Stimulated activated CD4-positive, alpha-beta T cell treated with anti-CD3 and anti-CD28 coated beads, Interleukin-4, amount 100 ng/mL, for 1 hour (primary cell): ENCODE data around the gene CARD10.

Source experiments
- DNase-seq: peaks from one replicate; pipeline ENCODE4 v3.0.0-alpha.2; 2020

Gene CARD10

DNA sequence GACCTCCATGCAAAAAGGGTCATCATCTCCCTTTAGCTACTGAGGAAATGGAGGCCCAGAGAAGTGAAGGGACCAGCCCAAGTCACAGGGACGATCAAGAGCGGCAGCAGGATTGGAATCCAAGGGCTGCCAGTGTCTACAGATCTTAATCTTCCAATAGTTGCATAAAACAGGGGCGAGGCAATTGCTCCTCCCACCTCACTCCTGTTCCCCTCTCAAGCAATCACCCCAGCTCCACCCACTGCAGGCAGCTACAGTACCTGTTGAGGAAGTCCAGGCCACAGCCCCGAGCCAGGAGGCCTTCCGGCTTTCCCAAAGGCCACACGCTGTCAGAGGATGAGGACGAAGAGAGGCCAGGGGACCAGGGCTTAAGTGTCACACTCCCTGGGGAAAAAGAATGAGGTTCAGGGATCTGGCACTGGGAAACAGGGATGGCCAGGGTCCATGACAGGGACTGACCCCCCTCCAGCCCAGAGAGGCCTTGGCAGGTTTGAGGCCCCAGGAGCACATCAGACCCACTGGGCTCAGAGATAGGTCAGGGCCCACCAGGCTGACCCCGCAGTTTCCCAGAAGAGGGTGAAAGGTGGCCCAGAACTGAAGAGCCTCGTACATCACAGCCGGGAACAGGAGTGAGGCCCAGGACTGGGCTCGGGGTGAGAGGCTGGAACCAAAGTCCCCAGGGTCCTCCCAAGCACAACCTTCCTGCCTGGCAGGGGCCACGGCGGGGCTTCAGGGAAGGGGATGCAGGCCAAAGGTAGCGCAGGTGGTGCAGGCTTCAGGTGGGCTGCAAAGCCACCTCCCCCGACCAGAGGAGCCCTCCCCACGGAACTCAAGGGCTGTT lies 16.7 kb downstream of the CARD10 start:
- no peak for DNase-seq

- no peak for DNase-seq
Observed at GRCh38 chr22:37501610-37502341, 17.4 kb downstream of the CARD10 start.

DNA sequence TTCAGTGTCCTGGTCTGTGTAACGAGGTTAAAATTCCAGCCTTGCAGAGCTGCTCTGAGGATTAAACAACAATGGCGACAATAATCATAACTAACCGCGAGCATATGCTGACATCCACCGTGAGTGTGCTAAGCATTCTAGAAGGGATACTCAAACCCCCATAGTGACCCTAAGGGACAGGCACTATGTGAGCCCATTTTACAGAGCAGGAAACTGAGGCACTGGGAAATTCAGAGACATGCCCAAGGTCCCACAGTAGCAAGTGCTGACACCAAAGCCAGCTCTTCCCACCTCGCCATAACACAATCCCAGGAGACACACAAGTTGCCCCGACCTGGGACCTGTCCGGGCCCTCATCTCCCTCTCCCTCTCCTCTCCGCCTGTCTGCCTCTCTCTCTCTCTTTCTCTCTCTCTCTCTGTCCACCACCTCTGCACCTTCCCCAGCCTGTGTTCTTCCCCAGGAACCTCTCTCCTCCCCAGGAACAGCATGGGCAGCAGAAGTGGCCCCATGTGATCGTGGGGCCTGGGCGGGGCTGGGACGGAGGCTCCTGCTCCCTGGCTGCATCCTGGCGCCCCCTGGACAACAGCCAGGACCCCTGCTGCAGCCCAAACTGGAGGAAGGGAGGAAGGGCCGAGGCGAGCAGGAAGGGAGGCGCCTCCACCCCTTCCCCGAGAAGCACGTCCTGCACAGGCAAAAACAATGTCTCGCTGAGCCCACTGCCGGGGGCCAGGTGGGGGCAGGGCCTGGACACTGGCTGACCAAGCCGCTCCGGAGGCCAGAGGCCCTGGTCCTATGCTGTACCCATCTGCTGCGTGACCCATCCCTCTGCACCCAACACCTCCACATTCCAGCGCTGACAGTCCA lies 18.2 kb downstream of the CARD10 start:
- DNase-seq = no peak

DNA sequence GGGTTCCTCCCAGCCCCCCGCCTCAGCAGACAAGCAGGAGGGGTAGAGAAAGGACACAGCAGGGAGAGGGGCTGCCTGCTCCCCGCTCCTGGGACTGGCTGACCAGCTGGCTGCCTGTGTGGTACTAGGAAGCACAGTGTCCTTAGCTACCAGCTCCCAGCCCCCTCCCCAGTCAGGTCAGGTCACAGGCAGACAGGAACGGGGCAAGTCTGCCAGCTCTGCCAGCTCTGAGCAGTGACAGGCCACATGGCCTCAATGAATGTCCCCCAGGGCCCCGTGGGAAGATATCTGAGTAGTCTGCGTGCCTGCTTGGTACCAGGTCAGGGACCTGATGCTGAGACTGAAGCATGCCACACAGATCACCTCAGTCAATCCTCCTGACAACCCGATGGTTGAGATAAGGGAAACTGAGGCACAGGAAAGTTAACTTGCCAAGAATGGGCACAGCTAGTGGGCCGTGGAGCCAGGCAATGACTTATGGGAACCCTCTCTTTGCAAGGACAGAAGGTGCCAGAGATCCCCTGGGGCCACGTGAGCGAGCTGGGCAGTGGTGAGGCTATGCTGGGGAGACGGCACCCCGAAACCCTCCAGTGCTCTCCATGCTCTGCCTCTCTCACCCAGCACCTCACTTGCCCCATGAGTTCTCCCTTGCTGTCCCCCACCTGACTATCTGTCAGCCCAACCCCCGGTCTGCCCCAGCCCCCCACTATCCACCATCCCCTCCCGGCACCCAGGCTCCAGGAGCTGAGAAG lies 19.2 kb downstream of the CARD10 start:
- DNase-seq = no peak

DNA sequence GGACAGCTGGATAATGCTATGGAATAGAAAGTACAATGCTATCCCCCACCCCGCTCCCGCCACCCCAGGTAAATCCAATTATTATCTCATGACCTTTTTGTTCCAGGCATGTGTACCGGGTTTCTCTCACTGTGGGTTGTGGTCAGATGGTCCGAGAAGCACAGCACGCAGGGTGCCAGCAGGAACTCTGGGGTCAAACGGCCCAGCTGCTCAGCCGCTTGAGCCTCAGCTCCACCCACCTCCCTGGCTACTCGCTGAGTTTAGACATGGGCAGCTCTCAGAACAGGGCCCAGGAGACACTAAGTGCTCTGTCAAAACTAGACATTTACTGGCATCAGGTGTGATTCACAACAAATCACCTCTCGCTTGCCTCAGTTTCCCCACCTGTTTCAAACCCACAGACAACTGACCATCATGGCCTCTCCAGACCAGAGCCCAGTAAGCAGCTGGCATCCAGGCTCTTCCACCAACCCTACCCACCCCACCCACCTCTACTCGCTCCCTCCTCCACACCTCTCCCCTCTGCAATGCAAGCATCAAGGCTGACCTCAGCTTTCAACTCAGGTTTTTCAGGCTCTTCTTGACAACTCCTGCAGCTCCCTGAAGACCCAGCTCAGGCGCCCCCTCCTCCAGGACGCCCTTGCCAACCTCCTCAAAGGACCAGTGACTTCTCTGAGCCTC lies 20.0 kb downstream of the CARD10 start:
- no peak for DNase-seq

DNA sequence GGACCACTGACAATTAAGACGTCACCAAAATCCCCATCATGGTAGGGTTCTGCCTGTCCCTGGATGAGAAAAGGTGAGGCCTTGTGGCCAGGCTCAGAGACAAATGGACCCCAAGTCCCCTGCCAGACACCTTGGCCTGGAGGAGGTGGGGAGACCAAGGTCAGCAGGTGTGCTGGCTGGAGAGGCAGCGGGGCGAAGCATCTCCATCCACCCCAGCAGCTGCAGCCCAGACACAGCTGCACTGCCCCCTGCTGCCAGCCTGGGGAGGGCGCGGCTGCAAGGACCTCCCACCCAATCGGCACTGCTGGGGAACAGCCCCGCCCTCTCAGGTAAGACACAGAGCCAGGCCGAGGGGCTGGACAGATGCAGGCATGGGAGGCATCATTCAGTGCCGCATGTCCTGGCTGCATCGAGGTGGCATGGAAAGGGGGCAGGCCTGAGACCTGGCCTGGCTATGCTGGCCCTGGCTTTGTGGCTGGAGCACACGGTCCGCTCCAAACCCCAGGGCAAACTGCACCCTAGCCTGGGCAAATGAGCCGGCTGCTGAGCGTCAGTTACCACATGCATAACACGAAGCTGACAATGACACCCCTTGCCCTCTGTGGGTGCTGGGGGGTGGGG lies 20.8 kb downstream of the CARD10 start:
- peak; percentile 76 for DNase-seq

GRCh38 chr22:37497062-37497599 lies 22.1 kb downstream of the CARD10 start:
- DNase-seq = no peak

DNA sequence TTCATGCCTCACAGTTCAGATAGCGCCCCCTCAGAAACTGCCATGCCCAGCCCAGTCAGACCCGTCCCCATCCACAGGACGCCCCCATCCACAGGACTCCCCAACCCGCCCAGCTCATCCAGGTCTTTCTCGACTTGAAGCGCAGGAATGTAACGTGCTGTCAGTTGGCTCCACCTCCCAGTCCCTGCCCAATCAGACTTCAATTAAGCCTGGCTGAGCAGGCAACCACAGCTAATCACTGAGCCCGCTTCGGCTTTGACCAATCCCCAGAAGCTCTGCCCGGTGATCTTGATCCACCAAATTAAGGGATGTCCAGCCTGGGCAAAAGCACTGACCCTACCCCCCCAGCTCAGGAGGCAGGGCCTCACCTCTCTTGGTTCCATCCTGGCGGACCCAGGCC lies 22.6 kb downstream of the CARD10 start:
- no peak for DNase-seq

DNA sequence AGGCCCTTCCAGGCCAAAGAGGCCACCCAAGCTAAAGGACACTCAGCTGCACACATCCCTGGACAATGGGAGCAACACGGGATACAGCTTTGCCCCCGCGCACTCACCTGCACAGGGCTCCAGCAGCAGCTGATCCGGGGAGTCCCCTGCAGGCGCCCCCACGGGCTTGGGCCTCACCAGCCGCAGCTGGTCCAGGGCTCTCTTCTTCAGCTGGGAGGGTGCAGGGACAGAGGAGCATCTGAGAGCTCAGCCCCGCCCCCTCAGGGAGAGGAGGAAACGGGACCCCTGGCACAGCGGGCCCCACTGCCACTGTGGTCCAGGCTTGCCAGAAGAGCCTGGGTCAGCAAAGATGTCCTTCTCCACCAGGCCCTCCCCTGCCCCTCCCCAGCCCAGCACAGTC lies 25.2 kb downstream of the CARD10 start:
- no peak for DNase-seq

DNA sequence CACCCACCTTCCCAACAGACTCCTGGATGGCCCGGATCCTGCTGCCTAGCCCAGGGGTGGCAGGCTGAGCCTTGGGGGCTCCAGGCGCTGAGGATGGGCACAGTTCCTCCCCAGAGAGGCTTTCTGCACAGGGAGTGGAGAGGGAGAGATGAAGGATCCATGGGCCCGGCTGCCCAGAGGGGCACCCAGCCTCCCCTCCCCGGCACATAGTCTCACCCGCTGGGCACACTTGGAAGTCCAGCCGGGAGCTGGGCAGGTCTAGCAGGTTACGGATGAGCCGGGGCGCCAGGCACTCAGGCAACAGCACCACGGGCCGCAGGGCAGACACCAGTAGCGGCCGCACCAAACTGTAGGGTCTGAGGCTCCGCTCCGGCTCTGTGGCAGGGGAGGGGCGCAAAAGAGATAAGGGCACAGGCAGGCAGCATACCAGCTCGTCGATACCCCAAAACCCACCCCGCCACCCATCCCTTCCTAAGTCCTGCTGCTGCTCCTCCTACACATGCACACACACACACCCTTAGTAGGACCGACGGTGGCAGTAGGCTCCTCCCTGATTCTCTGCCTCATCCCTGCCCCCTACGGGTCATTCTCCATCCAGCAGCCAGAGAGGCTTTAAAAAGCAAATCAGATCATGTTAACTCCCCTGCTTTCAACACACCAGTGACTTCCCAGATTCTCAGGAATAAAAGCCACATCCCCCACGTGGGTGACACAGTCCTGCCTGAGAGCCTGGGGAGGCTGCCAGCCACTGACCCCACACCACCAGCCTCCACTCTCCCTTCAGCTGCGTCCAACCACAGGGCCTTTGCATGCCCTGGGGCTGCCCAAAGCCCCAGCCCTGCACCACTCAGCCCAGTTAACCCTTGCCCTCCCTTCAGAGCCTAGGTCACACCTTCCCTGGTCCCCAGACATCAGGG lies 26.5 kb downstream of the CARD10 start:
- peak; percentile 45 for DNase-seq

- no peak for DNase-seq
Observed at GRCh38 chr22:37491559-37492427, 27.4 kb downstream of the CARD10 start.

DNA sequence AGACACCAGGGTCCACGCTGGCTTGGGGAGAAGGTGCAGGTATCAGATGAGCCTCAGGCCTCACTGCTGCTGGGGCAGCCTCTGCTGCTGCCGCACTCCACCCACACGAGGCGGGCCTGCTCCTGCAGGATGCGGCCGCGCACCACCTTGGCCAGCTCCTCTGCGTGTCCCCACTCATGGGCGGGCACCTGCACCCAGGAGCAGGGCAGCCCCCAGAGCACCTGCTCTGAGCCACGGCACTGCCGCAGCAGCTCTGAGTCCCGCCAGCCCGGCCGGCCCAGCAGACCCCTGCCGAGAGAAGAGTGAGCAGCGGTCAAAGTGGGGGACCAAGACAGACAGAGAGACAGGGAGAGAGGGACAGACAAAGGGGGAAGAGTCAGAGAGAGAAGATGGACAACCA lies 28.1 kb downstream of the CARD10 start:
- DNase-seq = no peak

- DNase-seq = no peak
Observed at GRCh38 chr22:37489983-37490382, 29.2 kb downstream of the CARD10 start.

DNA sequence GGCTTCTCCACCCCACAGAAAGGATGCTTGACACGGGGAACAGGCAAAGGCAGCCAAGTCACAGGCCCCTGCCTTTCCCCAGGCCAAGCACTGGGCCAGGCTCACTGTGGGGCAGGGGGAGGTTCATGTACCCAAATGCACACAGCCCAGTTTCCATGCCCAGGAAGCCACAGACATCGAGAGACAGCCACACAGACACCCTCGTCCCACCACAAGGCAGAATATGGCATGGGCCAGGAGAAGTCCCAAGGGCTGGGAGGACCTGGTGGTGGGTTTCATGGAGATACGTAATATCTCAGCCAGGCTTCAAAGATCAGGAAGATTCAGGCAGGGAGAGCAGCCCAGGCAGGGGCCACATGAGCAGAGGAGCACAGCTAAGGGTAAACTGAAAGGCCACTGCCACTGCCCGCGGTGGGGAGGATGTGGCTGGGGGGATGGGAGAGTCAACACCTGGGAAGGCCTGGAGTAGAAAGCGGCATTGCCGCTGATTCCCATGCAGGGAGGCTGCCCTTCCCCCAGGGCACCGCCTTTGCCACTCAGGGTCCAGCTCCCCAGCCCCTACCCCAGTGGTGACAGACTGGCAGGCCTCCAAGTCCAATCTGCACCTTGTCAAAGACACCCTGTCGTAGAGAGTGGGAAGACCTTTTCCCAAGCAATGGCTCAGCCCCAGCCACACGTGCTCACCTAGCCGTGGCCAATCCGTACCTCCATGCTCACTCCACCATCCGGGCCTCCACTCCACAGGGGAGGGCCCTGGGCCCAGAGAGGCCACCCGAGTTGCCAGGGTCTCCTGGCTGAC lies 30.7 kb downstream of the CARD10 start:
- no peak for DNase-seq

- no peak for DNase-seq
Observed at GRCh38 chr22:37487571-37487970, 31.6 kb downstream of the CARD10 start.

DNA sequence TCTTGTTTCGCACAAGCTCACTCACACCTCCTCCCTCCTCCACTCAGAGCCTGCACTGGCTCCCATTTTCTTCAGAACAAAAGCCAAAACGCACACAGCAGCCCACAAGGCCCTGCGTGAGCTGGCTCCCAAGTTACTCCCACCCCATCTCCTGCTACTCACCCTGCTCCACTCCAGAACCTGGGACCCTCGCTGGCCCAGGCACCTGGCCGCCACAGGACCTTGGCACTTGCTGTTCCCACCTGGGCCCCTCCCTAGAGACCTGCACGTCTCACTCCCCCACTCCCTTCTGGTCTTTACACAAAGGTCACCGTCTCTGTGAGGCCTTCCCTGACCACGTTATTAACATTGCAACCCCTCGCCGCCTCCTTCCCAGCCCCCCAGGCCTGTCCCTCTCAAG lies 32.1 kb downstream of the CARD10 start:
- DNase-seq = no peak

- DNase-seq = peak; percentile 76
Observed at GRCh38 chr22:37486224-37486845, 32.9 kb downstream of the CARD10 start, which contains the start of gene MFNG. TSS of gene MFNG (minus strand) at chr22:37486384. CDS start at chr22:37486177, 207 bp downstream.
